GM15510 (cell line): ENCODE measurements around the gene DOCK1.

Experiments used
- POLR2A ChIP-seq: IDR thresholded peaks from 3 replicates; pipeline ENCODE4 v1.6.1; 2011; ENCODE audit warnings: borderline replicate concordance; ENCODE audit not compliant: insufficient read length; ENCODE audit errors: extremely low read depth

DOCK1 gene

DNA sequence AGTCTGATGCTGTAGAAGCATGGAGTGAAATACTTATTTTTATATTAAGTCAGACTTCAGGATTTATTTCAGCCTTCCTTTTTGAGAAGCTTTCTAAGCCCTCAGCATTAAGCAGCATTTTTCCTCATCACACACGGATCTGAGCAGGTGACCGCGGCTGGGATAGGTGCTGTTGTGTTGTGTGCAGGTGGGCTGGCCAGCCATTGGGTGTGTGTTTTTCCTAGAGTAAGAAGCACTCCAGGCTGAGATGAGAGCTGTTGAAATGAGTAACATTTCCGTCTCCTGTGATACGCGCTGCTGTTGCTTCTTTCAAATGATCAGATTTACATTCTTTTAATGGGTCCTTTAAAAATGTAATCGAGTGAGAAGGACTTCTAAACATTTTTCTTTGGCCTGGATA, 227.2 kb downstream of the DOCK1 start:
- no peak for TF ChIP-seq POLR2A

DNA sequence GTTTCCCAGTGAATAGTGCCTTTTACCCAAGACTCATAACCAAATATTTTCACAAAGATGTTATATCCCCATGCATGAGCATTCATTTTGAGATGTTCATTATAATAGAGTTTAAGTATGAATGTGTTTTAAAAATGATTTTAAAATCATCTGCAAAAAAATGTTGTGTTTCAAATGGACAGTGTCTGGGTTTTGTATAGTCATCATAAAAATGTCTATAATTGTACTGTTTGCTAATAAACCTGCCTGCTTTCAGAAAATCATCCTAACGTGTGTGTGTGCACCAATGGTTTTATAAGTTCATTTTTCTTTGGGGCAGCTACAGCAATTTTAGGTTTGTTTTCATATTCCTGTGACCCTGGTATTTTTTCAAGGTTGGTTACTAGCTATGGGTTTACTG, 228.0 kb downstream of the DOCK1 start:
- TF ChIP-seq POLR2A: no peak

GRCh38 chr10:127133672-127134500, 228.7 kb downstream of the DOCK1 start:
- no peak for TF ChIP-seq POLR2A

DNA sequence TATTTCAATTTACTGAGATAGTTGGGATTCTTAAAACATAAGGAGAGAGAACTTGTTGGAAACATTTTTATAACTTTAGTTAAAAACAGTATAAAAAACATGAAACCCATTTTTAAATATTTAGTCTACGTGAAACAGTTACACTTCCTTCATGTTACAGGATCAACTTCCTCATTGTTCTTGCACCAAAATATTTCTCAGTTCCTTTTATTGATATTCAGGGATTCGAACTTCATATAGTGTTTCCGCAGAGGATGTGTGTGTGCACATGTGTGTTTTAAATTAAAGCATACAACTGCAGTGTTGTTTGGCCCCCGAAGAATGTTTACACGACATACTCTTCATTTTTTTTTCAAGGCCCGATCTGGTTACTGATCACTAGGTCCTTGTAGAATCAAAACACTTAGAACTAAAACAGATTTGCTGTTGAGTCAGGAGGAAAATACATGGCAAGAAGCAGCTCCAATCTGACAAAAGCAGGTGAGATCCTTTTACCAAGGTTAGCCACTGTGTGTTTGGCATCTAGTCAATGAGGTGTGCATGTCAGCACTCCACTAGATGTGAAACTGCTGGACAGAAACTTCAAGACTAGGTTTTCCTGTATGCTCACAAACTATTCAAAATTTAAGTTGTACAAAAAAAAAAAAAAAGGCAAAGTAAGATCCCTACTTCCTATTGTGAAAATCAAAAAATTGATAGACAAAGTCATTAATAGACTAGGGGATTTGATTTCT, 230.8 kb downstream of the DOCK1 start:
- TF ChIP-seq POLR2A: no peak

DNA sequence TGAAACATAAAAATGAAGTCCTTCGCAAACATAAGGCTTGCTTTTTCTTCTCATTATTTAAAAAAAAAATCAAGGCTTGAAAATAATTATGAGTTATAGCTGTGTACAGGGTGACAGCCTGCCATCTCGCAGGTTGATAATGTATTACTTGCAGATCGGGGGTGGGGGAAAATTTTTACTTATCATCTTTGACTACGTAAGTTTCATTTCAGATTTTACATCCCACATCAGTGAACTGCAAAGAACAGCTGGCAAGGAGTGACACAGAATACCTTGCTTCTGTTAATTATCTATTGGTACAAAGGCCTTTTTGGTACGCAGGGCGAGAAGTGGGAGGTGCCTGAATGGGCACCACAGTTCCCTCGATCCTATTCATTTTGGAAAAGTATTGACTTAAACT, 232.2 kb downstream of the DOCK1 start:
- no peak for TF ChIP-seq POLR2A

GRCh38 chr10:127142136-127142535, 236.9 kb downstream of the DOCK1 start:
- no peak for TF ChIP-seq POLR2A

- no peak for TF ChIP-seq POLR2A
Observed at GRCh38 chr10:127142856-127143255, 237.6 kb downstream of the DOCK1 start.

DNA sequence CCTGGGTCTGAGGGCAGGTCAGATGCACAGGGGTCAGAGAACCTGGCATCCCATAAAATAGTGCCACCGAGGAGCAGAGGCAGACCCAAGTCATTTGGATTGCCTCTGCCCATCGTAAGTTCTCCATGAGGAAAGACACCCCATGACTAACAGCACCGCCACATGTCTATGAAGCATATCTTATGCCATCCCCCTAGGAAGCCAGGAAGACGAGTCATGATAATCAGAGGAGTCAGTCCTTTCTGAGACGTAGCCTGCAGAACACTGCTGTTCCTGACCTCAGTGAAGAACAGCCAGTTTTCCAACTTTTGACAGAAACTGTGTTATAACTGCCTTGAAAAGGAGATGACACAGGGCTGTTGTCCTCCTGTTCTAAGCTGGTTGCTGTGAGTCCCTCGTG, 239.9 kb downstream of the DOCK1 start:
- no peak for TF ChIP-seq POLR2A

DNA sequence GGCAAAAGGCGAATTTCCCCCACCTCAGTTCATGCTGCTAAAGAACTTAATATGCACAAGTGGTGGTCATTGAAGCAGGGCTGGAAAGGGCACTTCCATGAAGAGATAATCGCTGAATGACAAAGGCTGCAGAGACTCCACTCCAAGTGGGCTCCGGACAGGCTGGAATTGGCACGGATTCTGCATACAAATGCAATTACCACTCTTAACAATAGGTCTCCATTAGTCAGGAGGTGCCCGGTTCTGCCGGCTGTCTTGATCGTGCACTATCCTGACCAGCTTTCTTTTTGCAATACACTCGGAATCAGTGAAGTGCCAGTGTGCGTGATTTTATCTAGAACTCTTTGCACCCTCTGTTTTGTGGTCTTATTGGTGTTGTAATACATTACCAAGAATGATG, 241.4 kb downstream of the DOCK1 start:
- no peak for TF ChIP-seq POLR2A

DNA sequence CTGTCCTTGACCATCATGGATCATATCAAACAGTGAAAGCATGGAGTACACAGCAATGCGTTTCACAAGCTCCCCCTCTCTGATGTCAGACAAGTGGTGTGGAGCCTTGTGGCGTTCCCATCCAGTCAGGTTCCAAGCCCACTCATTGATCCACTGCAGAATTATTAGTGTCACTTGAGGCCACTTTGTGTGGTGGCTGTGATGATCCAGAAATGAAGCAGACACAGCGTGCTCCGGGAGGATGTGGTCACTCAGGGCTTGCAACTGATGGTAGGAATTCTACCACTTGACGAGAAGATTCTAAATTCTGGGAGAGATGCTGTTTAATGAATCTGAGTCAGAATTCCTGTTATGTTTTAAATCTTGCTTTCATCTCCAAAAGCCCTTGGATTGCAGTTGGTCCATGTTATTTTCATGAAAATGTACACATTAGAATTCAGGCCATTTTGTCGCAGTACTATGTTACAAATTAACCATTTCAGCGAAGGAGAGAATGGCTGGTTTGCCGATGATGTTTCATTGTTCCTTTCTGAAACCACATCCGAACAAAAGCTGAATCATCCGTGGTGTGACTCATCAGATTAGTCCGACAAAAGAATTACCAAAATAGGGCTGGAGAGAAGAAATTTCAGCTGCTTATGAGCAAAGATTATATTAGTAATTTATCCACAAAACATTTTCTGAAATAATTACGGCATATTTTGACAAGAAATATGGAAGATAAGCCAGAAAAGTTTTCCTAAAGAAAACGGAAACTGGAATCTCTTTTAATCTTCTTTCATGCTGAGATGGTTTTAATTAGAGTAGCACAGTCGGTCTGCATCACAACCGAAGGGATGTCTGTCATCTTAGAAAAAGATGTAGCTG, 243.1 kb downstream of the DOCK1 start:
- TF ChIP-seq POLR2A: no peak

GRCh38 chr10:127148933-127149220, 243.6 kb downstream of the DOCK1 start:
- TF ChIP-seq POLR2A: no peak

DNA sequence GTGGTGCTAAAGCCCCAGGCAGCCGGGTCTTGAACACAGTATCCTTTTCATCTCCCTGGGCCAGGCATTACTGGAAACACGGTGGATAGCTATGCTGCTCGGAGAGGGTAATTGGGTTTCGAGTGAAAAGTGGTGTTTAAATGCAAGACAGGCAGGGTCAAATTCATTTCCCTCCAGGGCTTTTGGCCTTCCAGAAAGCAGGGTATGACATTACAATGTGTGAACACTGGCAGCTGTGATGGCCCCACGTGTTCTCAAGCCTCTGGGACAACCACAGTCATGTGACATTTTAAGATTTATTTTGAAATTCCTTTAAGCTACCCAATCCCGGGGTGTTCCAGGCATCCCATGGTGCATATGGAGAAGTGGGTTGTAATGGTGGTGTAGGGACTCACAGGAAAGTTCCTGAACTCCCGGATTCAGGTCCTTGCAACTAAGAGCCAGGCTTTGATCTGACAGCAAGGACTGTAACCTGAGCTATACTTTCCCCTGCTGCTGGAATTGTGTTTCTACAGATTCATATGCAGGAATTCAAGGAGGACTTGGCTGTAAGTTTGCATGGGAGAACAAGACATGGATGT, 244.4 kb downstream of the DOCK1 start:
- no peak for TF ChIP-seq POLR2A

GRCh38 chr10:127150136-127150535, 244.9 kb downstream of the DOCK1 start:
- TF ChIP-seq POLR2A: no peak

- TF ChIP-seq POLR2A: no peak
Observed at GRCh38 chr10:127151541-127151940, 246.3 kb downstream of the DOCK1 start.

- no peak for TF ChIP-seq POLR2A
Observed at GRCh38 chr10:127151981-127152699, 246.9 kb downstream of the DOCK1 start.

DNA sequence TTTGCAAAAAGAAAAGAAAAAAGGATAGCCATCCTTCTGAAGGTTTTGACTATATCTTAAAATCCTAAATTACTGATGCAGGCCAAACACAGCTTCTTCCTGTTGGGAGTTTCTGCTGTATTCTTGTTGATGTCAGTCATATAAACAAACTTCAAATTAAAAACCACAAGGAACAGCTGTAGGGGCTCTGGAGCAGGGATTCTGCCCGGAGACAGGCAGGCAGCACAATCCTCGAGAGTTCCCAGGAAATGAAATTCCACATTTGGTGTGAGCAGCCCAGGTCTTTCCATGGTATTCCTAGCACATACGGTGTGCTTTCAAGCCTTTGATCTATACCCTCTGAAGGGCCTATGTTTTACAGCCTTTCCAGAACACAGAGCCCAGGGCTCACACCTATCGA, 248.0 kb downstream of the DOCK1 start:
- no peak for TF ChIP-seq POLR2A
